Liver (tissue), 9 donors: ENCODE measurements around the gene KCNJ15. TPM values are rescaled to one million over a fixed set of nuclear protein-coding genes. Genes with fewer than 3 reads are reported as not detected.

Experiments
- DNase-seq: peaks from one replicate; pipeline ENCODE4 v3.0.0-alpha.2; 2017; ENCODE audit warnings: low spot score
- H3K27ac ChIP-seq, 2 donors: one replicate each; pipeline ENCODE4 v1.7.0; 2013; ENCODE audit warnings: inconsistent platforms in 2 of 2, low read length in 2 of 2, control low read depth in 1 of 2, low read depth in 1 of 2, mild to moderate bottlenecking in 1 of 2
- H3K27me3 ChIP-seq, 4 donors: one replicate each; pipeline versions ENCODE4 v1.6.1 to v1.7.0; 2013; ENCODE audit warnings: low read length in 3 of 4, inconsistent platforms in 1 of 4, mild to moderate bottlenecking in 1 of 4, moderate library complexity in 1 of 4; ENCODE audit not compliant: control insufficient read depth in 4 of 4, insufficient read depth in 4 of 4
- H3K36me3 ChIP-seq, 4 donors: one replicate each; pipeline versions ENCODE4 v1.6.1 to v1.7.0; 2013; ENCODE audit warnings: low read length in 3 of 4, mild to moderate bottlenecking in 3 of 4, low read depth in 1 of 4, moderate library complexity in 1 of 4; ENCODE audit not compliant: control insufficient read depth in 4 of 4, insufficient read depth in 3 of 4
- H3K4me1 ChIP-seq, 4 donors: one replicate each; pipeline versions ENCODE4 v1.6.1 to v1.7.0; 2013; ENCODE audit warnings: low read length in 3 of 4, mild to moderate bottlenecking in 3 of 4, moderate library complexity in 1 of 4; ENCODE audit not compliant: control insufficient read depth in 4 of 4, insufficient read depth in 4 of 4
- H3K4me3 ChIP-seq, 3 donors: one replicate each; pipeline versions ENCODE4 v1.6.1 to v1.7.0; 2013; ENCODE audit warnings: low read length in 3 of 3, control low read depth in 1 of 3, low read depth in 1 of 3, mild to moderate bottlenecking in 1 of 3
- H3K9ac ChIP-seq, 2 donors: one replicate each; pipeline ENCODE4 v1.7.0; 2013; ENCODE audit warnings: low read length in 2 of 2, mild to moderate bottlenecking in 2 of 2, moderate library complexity in 2 of 2, control low read depth in 1 of 2, low read depth in 1 of 2
- H3K9me3 ChIP-seq, 4 donors: one replicate each; pipeline versions ENCODE4 v1.6.1 to v1.7.0; 2013; ENCODE audit warnings: low read length in 3 of 4; ENCODE audit not compliant: control insufficient read depth in 4 of 4
- EGR1 ChIP-seq, 2 donors: IDR thresholded peaks; 2 replicates each; pipeline ENCODE4 v1.6.1; 2016 to 2018; ENCODE audit warnings: antibody characterized with exemption in 2 of 2, low read depth in 2 of 2
- FOXA1 ChIP-seq: IDR thresholded peaks from 2 replicates; pipeline ENCODE4 v1.6.1; 2016; ENCODE audit warnings: antibody characterized with exemption
- FOXA2 ChIP-seq: IDR thresholded peaks from 2 replicates; pipeline ENCODE4 v1.6.1; 2016; ENCODE audit warnings: antibody characterized with exemption
- GABPA ChIP-seq, 2 donors: IDR thresholded peaks in 1 of 2; conservative IDR thresholded peaks in 1 of 2; 2 replicates each; pipeline ENCODE4 v1.6.1; 2016; ENCODE audit warnings: antibody characterized with exemption in 2 of 2, mild to moderate bottlenecking in 1 of 2, moderate library complexity in 1 of 2
- HNF4A ChIP-seq, 2 donors: conservative IDR thresholded peaks; 2 replicates each; pipeline ENCODE4 v1.6.1; 2016; ENCODE audit warnings: antibody characterized with exemption in 2 of 2, mild to moderate bottlenecking in 2 of 2
- HNF4G ChIP-seq: IDR thresholded peaks from 2 replicates; pipeline ENCODE4 v1.6.1; 2016; ENCODE audit warnings: antibody characterized with exemption
- JUND ChIP-seq, 2 donors: IDR thresholded peaks; 2 replicates each; pipeline ENCODE4 v1.6.1; 2016; ENCODE audit warnings: antibody characterized with exemption in 2 of 2
- NR2F2 ChIP-seq: IDR thresholded peaks from 2 replicates; pipeline ENCODE4 v1.6.1; 2016; ENCODE audit warnings: antibody characterized with exemption
- RAD21 ChIP-seq, 2 donors: IDR thresholded peaks; 2 replicates each; pipeline ENCODE4 v1.6.1; 2016; ENCODE audit warnings: antibody characterized with exemption in 2 of 2, mild to moderate bottlenecking in 2 of 2
- RXRA ChIP-seq, 2 donors: IDR thresholded peaks; 2 replicates each; pipeline ENCODE4 v1.6.1; 2017 to 2018; ENCODE audit warnings: antibody characterized with exemption in 2 of 2, mild to moderate bottlenecking in 1 of 2
- SP1 ChIP-seq: IDR thresholded peaks from 2 replicates; pipeline ENCODE4 v1.6.1; 2018; ENCODE audit warnings: antibody characterized with exemption, mild to moderate bottlenecking
- TAF1 ChIP-seq: conservative IDR thresholded peaks from 2 replicates; pipeline ENCODE4 v1.6.1; 2016; ENCODE audit warnings: antibody characterized with exemption, mild to moderate bottlenecking
- YY1 ChIP-seq: IDR thresholded peaks from 2 replicates; pipeline ENCODE4 v1.6.1; 2016; ENCODE audit warnings: antibody characterized with exemption, mild to moderate bottlenecking
- WGBS: extraction: QIAGEN DNeasy Blood & Tissue Kit; methylation state at CpG from one replicate; pipeline ENCODE4 v1.1.7; 2013; 5-methylcytosine and 5-hydroxymethylcytosine counted together
- polyA plus RNA-seq, 2 donors: library from polyadenylated mRNA; stranded (reverse) in 1 of 2; unstranded in 1 of 2; fragments of 200-250 nt in 1 of 2; fragments of >200 nt in 1 of 2; fragmentation: Nextera tagmentation in 1 of 2; extraction: Ambion mirVana in 1 of 2; gene quantifications; one replicate each; pipeline versions ENCODE4 v1.2.1 to v1.2.3, GENCODE V29; 2013 to 2015
- total RNA-seq, 2 donors: library from RNA; depleted of rRNA; stranded (reverse); fragments of >200 nt; gene quantifications; one replicate each; pipeline ENCODE4 v1.2.3, GENCODE V29; 2014
- TF ChIP-seq, protein P1 (sequence below): fragments of 150-350 bp; IDR thresholded peaks from 2 replicates; pipeline ENCODE4 v1.5.1; 2017; ENCODE audit warnings: improper control_type of control experiment, low read depth, low read length; ENCODE audit not compliant: missing input control
- TF ChIP-seq, protein P2 (sequence below): IDR thresholded peaks from 2 replicates; pipeline ENCODE4 v1.6.1; 2016; ENCODE audit warnings: antibody characterized with exemption
- TF ChIP-seq, protein P3 (sequence below): IDR thresholded peaks from 2 replicates; pipeline ENCODE4 v1.6.1; 2016; ENCODE audit warnings: antibody characterized with exemption
- TF ChIP-seq, protein P4 (sequence below): IDR thresholded peaks from 2 replicates; pipeline ENCODE4 v1.6.1; 2016; ENCODE audit warnings: antibody characterized with exemption, mild to moderate bottlenecking
- TF ChIP-seq, protein P5 (sequence below): IDR thresholded peaks from 2 replicates; pipeline ENCODE4 v1.6.1; 2016; ENCODE audit warnings: antibody characterized with exemption
- donor health status: healthy.
- donor health status: healthy.
- donor health status: healthy.
- donor health status: healthy.
- donor health status: healthy.

The KCNJ15 gene
- total and polyA plus RNA-seq, 4 donors: 0.61 to 4.8 (median 2.2) TPM

DNA sequence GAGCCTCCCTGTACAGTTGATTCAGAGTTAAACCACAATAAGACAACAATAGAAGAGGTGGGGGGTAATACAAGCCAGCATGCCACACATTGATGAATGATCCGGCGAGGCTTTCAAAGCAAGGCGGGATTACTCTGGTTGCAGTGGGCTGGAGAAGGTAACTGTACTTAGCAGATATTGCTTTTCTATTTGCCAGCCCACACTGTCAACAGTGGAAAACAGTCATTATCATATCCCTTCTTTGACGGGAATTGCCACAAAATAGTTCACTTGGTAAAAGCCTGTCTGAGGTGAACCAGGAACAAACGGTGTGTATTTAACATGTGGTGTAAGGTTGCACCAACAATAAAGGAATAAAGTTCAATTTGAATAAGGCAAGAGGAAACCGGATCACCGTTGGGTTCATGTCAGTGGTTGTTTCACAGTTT lies 5.8 kb upstream of the KCNJ15 start:
- H3K36me3 ChIP-seq: no peaks in the 10 kb centered on the region
- TF ChIP-seq FOXA2 (peak; percentile 92), NR2F2 (no peak), GABPA (IDR thresholded peaks at IDR 0.05 in 1 of 2, conservative IDR thresholded peaks at IDR 0.05 in 1 of 2) (peak in 1 of 2 donors; percentile 52), SP1 (peak; percentile 97), EGR1 (IDR thresholded peaks at IDR 0.05; ENCODE audit: low read depth in 2 of 2) (peak; percentile 14 to 80), FOXA1 (peak; percentile 68), YY1 (peak; percentile 85), HNF4A (conservative IDR thresholded peaks at IDR 0.05) (peak; percentile 94 to 96), RAD21 (IDR thresholded peaks at IDR 0.05) (peak; percentile 50 to 68), HNF4G (peak; percentile 55), RXRA (IDR thresholded peaks at IDR 0.05) (peak; percentile 94 to 97), TAF1 (no peak), JUND (IDR thresholded peaks at IDR 0.05) (peak; percentile 68 to 91)
- TF ChIP-seq, protein P1, sequence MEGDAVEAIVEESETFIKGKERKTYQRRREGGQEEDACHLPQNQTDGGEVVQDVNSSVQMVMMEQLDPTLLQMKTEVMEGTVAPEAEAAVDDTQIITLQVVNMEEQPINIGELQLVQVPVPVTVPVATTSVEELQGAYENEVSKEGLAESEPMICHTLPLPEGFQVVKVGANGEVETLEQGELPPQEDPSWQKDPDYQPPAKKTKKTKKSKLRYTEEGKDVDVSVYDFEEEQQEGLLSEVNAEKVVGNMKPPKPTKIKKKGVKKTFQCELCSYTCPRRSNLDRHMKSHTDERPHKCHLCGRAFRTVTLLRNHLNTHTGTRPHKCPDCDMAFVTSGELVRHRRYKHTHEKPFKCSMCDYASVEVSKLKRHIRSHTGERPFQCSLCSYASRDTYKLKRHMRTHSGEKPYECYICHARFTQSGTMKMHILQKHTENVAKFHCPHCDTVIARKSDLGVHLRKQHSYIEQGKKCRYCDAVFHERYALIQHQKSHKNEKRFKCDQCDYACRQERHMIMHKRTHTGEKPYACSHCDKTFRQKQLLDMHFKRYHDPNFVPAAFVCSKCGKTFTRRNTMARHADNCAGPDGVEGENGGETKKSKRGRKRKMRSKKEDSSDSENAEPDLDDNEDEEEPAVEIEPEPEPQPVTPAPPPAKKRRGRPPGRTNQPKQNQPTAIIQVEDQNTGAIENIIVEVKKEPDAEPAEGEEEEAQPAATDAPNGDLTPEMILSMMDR: no peak
- TF ChIP-seq, protein P2, sequence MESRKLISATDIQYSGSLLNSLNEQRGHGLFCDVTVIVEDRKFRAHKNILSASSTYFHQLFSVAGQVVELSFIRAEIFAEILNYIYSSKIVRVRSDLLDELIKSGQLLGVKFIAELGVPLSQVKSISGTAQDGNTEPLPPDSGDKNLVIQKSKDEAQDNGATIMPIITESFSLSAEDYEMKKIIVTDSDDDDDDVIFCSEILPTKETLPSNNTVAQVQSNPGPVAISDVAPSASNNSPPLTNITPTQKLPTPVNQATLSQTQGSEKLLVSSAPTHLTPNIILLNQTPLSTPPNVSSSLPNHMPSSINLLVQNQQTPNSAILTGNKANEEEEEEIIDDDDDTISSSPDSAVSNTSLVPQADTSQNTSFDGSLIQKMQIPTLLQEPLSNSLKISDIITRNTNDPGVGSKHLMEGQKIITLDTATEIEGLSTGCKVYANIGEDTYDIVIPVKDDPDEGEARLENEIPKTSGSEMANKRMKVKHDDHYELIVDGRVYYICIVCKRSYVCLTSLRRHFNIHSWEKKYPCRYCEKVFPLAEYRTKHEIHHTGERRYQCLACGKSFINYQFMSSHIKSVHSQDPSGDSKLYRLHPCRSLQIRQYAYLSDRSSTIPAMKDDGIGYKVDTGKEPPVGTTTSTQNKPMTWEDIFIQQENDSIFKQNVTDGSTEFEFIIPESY: peak; percentile 91
- TF ChIP-seq, protein P3, sequence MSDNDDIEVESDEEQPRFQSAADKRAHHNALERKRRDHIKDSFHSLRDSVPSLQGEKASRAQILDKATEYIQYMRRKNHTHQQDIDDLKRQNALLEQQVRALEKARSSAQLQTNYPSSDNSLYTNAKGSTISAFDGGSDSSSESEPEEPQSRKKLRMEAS: peak; percentile 95
- TF ChIP-seq, protein P4, sequence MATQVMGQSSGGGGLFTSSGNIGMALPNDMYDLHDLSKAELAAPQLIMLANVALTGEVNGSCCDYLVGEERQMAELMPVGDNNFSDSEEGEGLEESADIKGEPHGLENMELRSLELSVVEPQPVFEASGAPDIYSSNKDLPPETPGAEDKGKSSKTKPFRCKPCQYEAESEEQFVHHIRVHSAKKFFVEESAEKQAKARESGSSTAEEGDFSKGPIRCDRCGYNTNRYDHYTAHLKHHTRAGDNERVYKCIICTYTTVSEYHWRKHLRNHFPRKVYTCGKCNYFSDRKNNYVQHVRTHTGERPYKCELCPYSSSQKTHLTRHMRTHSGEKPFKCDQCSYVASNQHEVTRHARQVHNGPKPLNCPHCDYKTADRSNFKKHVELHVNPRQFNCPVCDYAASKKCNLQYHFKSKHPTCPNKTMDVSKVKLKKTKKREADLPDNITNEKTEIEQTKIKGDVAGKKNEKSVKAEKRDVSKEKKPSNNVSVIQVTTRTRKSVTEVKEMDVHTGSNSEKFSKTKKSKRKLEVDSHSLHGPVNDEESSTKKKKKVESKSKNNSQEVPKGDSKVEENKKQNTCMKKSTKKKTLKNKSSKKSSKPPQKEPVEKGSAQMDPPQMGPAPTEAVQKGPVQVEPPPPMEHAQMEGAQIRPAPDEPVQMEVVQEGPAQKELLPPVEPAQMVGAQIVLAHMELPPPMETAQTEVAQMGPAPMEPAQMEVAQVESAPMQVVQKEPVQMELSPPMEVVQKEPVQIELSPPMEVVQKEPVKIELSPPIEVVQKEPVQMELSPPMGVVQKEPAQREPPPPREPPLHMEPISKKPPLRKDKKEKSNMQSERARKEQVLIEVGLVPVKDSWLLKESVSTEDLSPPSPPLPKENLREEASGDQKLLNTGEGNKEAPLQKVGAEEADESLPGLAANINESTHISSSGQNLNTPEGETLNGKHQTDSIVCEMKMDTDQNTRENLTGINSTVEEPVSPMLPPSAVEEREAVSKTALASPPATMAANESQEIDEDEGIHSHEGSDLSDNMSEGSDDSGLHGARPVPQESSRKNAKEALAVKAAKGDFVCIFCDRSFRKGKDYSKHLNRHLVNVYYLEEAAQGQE: peak; percentile 69
- TF ChIP-seq, protein P5, sequence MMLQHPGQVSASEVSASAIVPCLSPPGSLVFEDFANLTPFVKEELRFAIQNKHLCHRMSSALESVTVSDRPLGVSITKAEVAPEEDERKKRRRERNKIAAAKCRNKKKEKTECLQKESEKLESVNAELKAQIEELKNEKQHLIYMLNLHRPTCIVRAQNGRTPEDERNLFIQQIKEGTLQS: peak; percentile 68
- no peaks in the 10 kb centered on the region for H3K9me3 ChIP-seq
- no peak overlapping the region for H3K4me3 ChIP-seq
- H3K9ac ChIP-seq: no peak overlapping the region
- whole genome bisulfite sequencing: 38% methylated on average over 7 of the region's 7 CpGs
- peaks cover 0 to 24% (median 14%) of the 10 kb centered on the region in 4 donors for H3K4me1 ChIP-seq
- DNase-seq: no peak
- no peaks in the 10 kb centered on the region for H3K27me3 ChIP-seq
- H3K27ac ChIP-seq: peak overlapping the region; percentile 51 to 74
